Measurements from ENCODE around the gene ADORA1. TPM values are rescaled to one million over a fixed set of nuclear protein-coding genes. Genes with fewer than 3 reads are reported as not detected.

Gene ADORA1
- polyA plus RNA-seq (ENCODE audit: insufficient read length in 3 of 3): 1 to 10 TPM; 4.9 to 6.3 (median 6.0) TPM
- long read RNA-seq, donor 1, partial matches to known transcripts: 6 of 8 reads
- long read RNA-seq, donor 1, other reads (novel, unspliced or antisense): 0 of 8 reads
- long read RNA-seq, donor 2, partial matches to known transcripts: 6 of 6 reads
- long read RNA-seq, donor 2, other reads (novel, unspliced or antisense): 0 of 6 reads
- long read RNA-seq, donor 3, partial matches to known transcripts: 7 of 8 reads
- long read RNA-seq, donor 3, other reads (novel, unspliced or antisense): 0 of 8 reads
- long read RNA-seq, donor 4: 0 reads
- long read RNA-seq, donor 5: 0 reads
- long read RNA-seq, donor 6, partial matches to known transcripts: 0 of 2 reads
- long read RNA-seq, donor 6, other reads (novel, unspliced or antisense): 0 of 2 reads
- long read RNA-seq, donor 7: 0 reads
- long read RNA-seq, donor 8, partial matches to known transcripts: 0 of 1 reads
- long read RNA-seq, donor 8, other reads (novel, unspliced or antisense): 0 of 1 reads
- long read RNA-seq, donor 9: 0 reads
- long read RNA-seq, donor 10, partial matches to known transcripts: 7 of 7 reads
- long read RNA-seq, donor 10, other reads (novel, unspliced or antisense): 0 of 7 reads
- long read RNA-seq, donor 11: 0 reads
- long read RNA-seq, donor 12: 0 reads
- long read RNA-seq, donor 13, partial matches to known transcripts: 6 of 6 reads
- long read RNA-seq, donor 13, other reads (novel, unspliced or antisense): 0 of 6 reads
- long read RNA-seq, donor 14, partial matches to known transcripts: 0 of 1 reads
- long read RNA-seq, donor 14, other reads (novel, unspliced or antisense): 0 of 1 reads
- long read RNA-seq, donor 15: 0 reads
- long read RNA-seq, donor 16, partial matches to known transcripts: 0 of 2 reads
- long read RNA-seq, donor 16, other reads (novel, unspliced or antisense): 0 of 2 reads

DNA sequence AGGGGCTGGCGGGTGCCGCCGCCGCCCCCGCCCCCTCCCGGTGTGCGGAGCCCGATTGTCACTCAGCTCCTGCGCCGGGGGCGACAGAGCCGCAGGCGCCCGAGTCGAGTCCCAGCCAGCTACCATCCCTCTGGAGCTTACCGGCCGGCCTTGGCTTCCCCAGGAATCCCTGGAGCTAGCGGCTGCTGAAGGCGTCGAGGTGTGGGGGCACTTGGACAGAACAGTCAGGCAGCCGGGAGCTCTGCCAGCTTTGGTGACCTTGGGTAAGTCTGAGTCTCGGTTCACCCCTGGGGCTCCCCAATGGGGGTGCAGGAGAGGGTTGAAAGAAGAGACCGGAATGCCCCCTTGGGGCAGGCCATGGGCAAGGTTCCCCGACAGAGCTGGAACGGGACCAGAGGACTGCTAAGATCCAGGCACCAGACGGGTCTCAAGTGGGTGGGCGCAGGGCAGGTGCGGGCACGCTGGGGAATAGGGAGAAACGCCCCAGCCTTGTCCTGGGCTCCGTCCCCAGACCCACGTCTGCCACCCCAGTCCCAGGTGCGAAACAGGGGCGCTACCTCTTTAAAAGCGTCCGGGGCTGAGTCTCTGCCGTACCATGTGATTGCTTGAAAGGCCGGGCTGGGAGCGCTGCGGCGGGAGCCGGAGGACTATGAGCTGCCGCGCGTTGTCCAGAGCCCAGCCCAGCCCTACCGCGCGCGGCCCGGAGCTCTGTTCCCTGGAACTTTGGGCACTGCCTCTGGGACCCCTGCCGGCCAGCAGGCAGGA lies at the start of gene ADORA1:
Gene ADORA1 (plus strand): TSS at position 61 of the 765 bp plus-strand sequence. CDS start 1,116 bp downstream, outside the sequence.
- peak in 7 of 11 donors; percentile 45 to 61 (median 59) for DNase-seq (ENCODE audit: extremely low read depth in 1 of 11, low read depth in 9 of 11, low spot score in 4 of 11)

GRCh38 chr1:203077956-203078355 lies 49.6 kb upstream of the ADORA1 start:
- DNase-seq (ENCODE audit: extremely low read depth in 1 of 11, low read depth in 9 of 11, low spot score in 4 of 11): no peak

- DNase-seq (ENCODE audit: extremely low read depth in 1 of 11, low read depth in 9 of 11, low spot score in 4 of 11): no peak
These were observed 49.0 kb upstream of the ADORA1 start for GRCh38 chr1:203078478-203078877.

- DNase-seq (ENCODE audit: extremely low read depth in 1 of 11, low read depth in 9 of 11, low spot score in 4 of 11): no peak
These were observed 47.1 kb upstream of the ADORA1 start for GRCh38 chr1:203080456-203080855.

DNA sequence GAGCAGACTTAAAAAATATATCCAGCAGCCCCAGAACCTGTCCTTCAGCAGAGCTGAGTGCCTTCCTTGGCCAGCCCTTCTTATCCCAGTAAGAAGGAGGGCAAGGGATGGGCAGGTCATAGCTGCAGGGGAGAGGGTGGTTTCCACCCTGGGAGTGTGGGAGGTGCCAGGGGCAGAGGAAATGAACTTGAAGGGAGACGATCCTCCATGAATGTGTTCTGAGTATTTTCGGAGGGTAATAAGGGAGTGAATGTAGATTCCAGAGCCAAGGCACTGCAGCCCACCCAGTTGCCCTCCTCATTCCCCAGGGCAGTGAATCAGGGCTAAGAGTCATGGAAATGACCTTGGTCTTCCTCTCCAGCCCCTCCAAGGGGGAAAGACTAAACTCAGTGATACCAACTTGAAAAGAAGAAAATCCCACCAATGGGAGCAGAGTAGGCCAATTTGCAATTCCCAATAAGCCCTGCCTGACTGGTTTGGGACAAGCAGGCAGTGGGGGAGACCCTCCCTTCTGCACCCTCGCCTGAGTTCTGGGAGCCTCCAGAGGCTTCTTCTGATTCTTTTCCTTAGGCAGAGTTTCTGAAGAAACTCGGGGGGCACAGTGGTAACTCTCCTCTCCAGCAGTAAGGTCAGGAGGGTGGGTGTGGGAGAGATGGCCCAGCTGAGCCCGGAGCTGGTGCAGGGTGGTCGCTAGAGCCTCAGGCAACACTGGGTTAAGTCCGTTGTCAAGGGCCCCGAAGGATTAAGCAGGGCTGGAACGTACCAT lies 45.9 kb upstream of the ADORA1 start:
- DNase-seq (ENCODE audit: extremely low read depth in 1 of 11, low read depth in 9 of 11, low spot score in 4 of 11): no peak

- DNase-seq (ENCODE audit: extremely low read depth in 1 of 11, low read depth in 9 of 11, low spot score in 4 of 11): no peak
These were observed 45.4 kb upstream of the ADORA1 start for GRCh38 chr1:203082231-203082505.

DNA sequence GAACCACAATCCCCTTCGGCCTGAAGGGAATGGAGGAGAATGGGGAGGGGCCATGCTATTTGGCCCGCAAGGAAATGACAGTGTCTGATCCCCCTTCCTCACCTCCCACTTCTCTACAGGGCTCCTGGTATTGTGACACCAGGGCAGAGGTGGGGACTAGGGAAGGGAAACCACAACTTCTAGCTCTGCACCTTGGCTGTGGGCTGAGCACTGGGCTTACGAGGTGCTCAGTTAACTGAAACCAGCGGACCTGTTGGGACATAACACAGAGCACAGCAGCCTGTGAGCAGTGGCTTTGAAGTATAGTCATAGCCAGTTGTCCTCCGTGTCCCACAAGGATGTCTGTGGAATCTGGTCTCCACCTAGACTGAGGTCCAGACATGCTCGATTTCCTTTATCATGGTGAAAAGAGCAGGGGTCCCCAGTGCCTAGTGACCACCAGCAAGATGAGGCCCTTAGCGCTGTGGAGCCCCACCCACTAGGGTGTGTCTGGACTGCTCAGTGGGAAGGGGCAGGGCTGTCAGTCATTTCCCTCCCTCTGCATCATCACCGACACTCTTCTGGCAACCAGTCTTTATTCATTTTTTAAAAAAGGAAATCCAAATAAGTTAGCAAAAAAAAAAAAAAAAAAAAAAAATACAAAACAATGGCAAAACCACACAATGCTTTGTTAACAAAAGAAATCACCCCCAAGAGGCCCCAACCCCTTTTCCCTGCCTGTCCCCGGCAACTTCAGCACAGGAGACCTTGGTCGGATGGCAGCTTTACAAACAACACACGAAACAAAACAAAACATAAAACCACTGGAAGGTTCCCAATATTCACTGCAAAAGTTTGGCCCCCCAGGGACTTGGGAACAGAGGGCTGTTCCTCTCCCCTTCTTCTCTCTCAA lies 44.7 kb upstream of the ADORA1 start:
- DNase-seq (ENCODE audit: extremely low read depth in 1 of 11, low read depth in 9 of 11, low spot score in 4 of 11): no peak

- DNase-seq (ENCODE audit: extremely low read depth in 1 of 11, low read depth in 9 of 11, low spot score in 4 of 11): no peak
These were observed 44.0 kb upstream of the ADORA1 start for GRCh38 chr1:203083463-203083921.

DNA sequence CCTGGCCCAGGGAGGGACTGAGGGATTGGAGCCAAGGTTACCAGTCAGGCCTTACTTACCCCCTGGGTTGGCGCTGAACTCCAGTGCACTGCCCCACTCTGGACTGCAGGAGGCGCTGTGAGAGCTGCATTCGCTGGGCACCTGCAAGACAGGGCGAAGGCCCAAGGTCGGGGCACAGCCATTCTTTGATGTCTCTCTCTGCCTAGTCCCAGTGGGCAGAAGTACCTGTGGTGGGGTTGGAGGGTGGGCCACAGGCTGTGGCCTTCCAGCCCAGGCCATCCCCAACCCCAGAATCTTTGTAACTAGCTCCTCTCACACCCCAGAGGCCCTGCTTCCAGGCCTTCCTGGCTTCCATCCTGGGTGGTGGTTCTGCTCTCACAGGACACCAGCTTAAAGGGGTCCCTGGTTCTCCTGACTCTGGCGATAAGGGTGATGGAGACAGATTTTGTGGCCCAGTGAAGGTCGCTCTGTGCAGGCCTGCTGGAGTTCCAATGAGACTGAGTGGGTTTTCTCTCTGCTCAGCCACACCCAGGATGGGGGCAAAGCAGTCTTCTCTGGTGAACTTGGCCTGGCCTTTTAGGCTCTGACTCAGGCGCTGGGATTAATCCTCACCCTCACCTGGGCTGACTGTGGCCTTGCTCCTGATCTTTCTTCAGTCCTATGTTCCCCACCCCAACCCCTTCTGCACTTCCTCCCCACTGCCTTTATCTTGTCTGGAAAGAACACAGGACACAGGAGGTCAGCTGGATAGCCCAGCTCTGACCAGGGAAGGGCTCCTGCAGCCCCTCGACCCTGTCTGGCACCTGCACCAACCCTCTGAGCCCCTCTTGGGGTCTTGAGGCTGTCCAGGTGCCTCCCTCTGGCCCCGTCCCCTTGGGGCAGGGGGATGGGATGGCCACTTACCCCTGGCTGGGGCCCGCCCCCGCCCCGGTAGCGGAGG lies 42.7 kb upstream of the ADORA1 start:
- no peak for DNase-seq (ENCODE audit: extremely low read depth in 1 of 11, low read depth in 9 of 11, low spot score in 4 of 11)

DNA sequence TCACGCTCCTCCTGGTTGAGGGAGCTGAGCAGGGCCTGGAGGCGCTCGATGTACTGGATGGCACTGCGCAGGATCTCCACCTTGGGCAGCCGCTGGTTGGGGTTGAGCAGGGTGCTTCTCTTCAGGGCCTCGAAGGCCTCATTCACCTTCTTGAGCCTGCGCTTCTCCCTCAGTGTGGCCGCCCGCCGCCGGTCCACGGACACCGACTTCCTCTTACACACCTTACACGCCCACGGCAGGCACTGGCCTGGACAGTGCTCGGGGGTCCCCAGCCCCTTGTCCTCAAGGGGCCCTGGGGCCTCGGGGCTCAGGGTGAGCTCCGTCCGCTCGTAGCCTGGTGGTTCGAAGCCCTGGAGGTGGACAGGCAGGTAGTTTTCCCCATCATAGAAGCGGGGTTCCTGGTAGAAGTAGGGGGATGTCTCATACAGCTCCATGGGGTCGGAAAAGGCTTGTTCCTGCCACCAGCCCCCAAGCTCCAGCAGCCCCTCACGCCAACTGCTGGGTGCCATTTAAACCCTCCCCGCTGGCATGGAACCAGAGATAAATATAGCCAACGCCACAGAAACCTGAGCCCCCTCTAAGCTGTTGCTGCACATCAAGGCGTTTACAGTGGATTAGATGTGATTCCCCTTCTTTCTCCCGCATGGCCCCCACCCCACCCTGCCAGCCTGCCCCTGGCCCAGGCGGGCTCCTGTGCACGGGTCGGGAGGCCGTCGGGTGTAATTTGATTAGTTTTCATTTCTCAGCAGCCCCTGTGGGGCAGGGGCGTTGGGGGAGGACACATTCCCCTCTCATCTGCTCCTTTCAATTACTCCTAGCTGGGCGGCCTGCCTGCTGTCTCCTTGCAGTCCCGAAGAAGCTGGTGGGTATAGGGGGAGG lies 41.8 kb upstream of the ADORA1 start, which contains the start of gene MYOG:
Gene MYOG (minus strand): TSS at position 485 of the 879 bp plus-strand sequence. CDS start 51 bp downstream, at position 434.
- no peak for DNase-seq (ENCODE audit: extremely low read depth in 1 of 11, low read depth in 9 of 11, low spot score in 4 of 11)

DNA sequence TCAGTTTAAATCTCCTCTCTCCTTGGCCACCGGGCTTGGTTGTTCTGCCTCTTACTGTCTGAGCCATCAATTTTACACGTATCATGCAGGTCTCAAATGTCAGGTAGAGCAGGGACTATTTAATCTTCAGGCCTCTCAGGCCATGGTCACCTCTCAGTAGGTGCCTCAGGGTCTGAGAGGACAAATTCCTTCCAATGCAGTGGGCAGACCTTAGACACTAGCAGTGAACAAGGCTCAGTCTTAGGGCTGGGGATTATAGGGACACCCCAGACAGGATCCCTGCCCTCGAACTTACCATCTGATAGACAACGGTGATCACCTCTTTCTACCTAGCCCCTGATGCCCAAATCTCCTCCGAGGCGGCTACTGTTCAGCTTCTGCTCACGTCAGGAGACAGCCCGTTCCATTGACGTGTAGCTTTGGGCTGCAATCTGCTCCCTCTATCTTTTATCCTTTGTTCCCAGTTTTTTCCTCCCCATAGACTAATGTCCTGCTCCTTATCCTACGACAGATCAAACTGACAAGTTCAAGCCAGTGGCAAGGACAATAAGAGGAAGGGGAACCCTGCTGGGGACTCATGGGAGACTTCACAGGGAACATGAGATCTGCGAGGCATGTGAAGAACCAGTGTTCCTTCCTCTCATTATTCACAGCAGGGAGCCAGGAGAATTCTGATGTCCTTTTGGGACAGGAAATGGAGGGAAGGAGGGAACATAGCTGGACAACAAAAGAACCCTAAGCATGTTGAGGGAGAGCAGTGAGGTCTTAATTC lies 40.3 kb upstream of the ADORA1 start:
- no peak for DNase-seq (ENCODE audit: extremely low read depth in 1 of 11, low read depth in 9 of 11, low spot score in 4 of 11)

GRCh38 chr1:203088441-203088840 lies 39.1 kb upstream of the ADORA1 start:
- DNase-seq (ENCODE audit: extremely low read depth in 1 of 11, low read depth in 9 of 11, low spot score in 4 of 11): no peak

DNA sequence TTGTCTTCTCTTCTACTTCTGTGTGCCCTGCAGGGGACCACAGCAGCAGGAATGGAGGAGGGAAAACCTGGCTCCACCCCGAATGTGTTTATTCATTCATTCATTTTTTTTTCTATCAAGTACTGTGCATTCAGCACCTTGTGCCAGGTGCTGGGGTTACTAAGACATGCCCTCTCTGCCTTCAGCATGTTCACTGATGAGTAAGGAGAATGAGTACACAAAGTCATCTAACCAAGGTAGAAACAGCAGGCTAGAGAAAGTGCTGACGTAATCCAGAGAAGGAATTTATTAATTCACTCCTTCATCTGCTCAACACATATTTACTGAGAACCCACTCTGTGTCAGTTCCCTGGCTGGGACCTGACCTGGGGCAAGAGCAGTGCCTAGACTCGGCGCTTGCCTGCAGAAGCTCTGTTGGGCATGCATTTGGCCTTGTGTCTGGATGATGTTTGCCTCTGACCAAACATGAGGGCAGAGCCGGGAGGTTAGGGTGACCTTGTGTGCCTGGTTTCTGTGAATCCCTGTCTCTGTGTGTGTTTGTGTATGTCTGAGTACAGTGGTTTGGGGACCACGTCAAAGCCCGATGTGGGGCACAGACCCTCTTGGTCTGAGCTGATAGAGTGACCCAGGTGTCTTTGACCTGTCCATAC lies 38.4 kb upstream of the ADORA1 start:
- DNase-seq (ENCODE audit: extremely low read depth in 1 of 11, low read depth in 9 of 11, low spot score in 4 of 11): no peak

GRCh38 chr1:203089651-203090045 lies 37.9 kb upstream of the ADORA1 start:
- DNase-seq (ENCODE audit: extremely low read depth in 1 of 11, low read depth in 9 of 11, low spot score in 4 of 11): no peak
